Suppressor macrophage treated with lipopolysaccharide for 4 hours (primary cell): ENCODE data around the gene TICRR.

Source experiments
- DNase-seq: peaks from one replicate; pipeline ENCODE4 v3.0.0-alpha.2; 2020

The TICRR gene

GRCh38 chr15:89674526-89674925 lies 99.3 kb downstream of the TICRR start:
- DNase-seq: no peak

- no peak for DNase-seq
Observed at GRCh38 chr15:89675606-89676005, 100.3 kb downstream of the TICRR start.

GRCh38 chr15:89677381-89677780 lies 102.1 kb downstream of the TICRR start:
- DNase-seq: no peak
